GM21737 (cell line): Measurements from ENCODE around the gene SLC4A4.
"Not testable (repeated sequence)": the region's sequence is repeated elsewhere in the genome, so short reads cannot be mapped to it uniquely, and the experiment has no call there.

Experiments
- ATAC-seq: cut with Tn5 transposase; IDR thresholded peaks from one replicate; pipeline ENCODE4 v1.9.1; 2021; ENCODE audit warnings: mild to moderate bottlenecking, moderate library complexity; ENCODE audit not compliant: unreplicated experiment

SLC4A4 gene

GRCh38 chr4:71406459-71406963 lies 67.7 kb downstream of the SLC4A4 start:
- ATAC-seq: no peak

- ATAC-seq: not testable (repeated sequence)
Observed at GRCh38 chr4:71408961-71409360, 70.1 kb downstream of the SLC4A4 start.

GRCh38 chr4:71411981-71412380 lies 73.2 kb downstream of the SLC4A4 start:
- no peak for ATAC-seq

GRCh38 chr4:71415491-71415890 lies 76.7 kb downstream of the SLC4A4 start:
- no peak for ATAC-seq

- ATAC-seq: no peak
Observed at GRCh38 chr4:71417150-71417549, 78.3 kb downstream of the SLC4A4 start.

- no peak for ATAC-seq
Observed at GRCh38 chr4:71426381-71427042, 87.7 kb downstream of the SLC4A4 start.

GRCh38 chr4:71429106-71429505 lies 90.3 kb downstream of the SLC4A4 start:
- no peak for ATAC-seq

- ATAC-seq: no peak
Observed at GRCh38 chr4:71429962-71430361, 91.1 kb downstream of the SLC4A4 start.

- ATAC-seq: no peak
Observed at GRCh38 chr4:71430609-71431008, 91.8 kb downstream of the SLC4A4 start.

GRCh38 chr4:71440612-71441011 lies 101.8 kb downstream of the SLC4A4 start:
- ATAC-seq: no peak

GRCh38 chr4:71441186-71442169 lies 102.7 kb downstream of the SLC4A4 start:
- no peak for ATAC-seq

- no peak for ATAC-seq
Observed at GRCh38 chr4:71442336-71442735, 103.5 kb downstream of the SLC4A4 start.

GRCh38 chr4:71444395-71444794 lies 105.6 kb downstream of the SLC4A4 start:
- ATAC-seq: no peak

GRCh38 chr4:71445811-71446210 lies 107.0 kb downstream of the SLC4A4 start:
- ATAC-seq: no peak

- ATAC-seq: no peak
Observed at GRCh38 chr4:71446479-71447081, 107.8 kb downstream of the SLC4A4 start.

GRCh38 chr4:71449040-71449439 lies 110.2 kb downstream of the SLC4A4 start:
- no peak for ATAC-seq

GRCh38 chr4:71449878-71450277 lies 111.1 kb downstream of the SLC4A4 start:
- no peak for ATAC-seq

- ATAC-seq: no peak
Observed at GRCh38 chr4:71453531-71453930, 114.7 kb downstream of the SLC4A4 start.

- no peak for ATAC-seq
Observed at GRCh38 chr4:71456841-71457240, 118.0 kb downstream of the SLC4A4 start.

GRCh38 chr4:71460371-71460770 lies 121.6 kb downstream of the SLC4A4 start:
- no peak for ATAC-seq

- ATAC-seq: no peak
Observed at GRCh38 chr4:71461422-71461821, 122.6 kb downstream of the SLC4A4 start.
